Midbrain (tissue), 1 donor: ENCODE results near the gene RAVER2.

Experiments
- DNase-seq: peaks from one replicate; lab custom pipeline; 2025; lab: John Stamatoyannopoulos, UW

The RAVER2 gene

GRCh38 chr1:64877598-64877997, 132.7 kb downstream of the RAVER2 start:
- no peak for DNase-seq

- DNase-seq: no peak
Measured at GRCh38 chr1:64878090-64878489, 133.2 kb downstream of the RAVER2 start.

- no peak for DNase-seq
Measured at GRCh38 chr1:64878931-64879611, 134.2 kb downstream of the RAVER2 start.

- DNase-seq: no peak
Measured at GRCh38 chr1:64880449-64880848, 135.6 kb downstream of the RAVER2 start.

GRCh38 chr1:64881281-64881680, 136.4 kb downstream of the RAVER2 start:
- no peak for DNase-seq
